Trophoblast cell (in vitro differentiated cells and primary cell): ENCODE data around the gene ZNF460.

Experiments used
- DNase-seq, 2 donors: peaks; one replicate each; pipeline ENCODE4 v3.0.0-alpha.2; 2016
- H2AFZ ChIP-seq: 2 replicates; pipeline ENCODE4 v1.6.1; 2013; ENCODE audit warnings: low read length, moderate library complexity, mild to moderate bottlenecking; ENCODE audit not compliant: insufficient read depth, poor library complexity
- H2AK5ac ChIP-seq: 2 replicates; pipeline ENCODE4 v1.6.1; 2013; ENCODE audit warnings: mild to moderate bottlenecking, low read length
- H2BK120ac ChIP-seq: 2 replicates; pipeline ENCODE4 v1.6.1; 2013; ENCODE audit warnings: low read length, mild to moderate bottlenecking, moderate library complexity; ENCODE audit not compliant: insufficient read depth, poor library complexity
- H2BK12ac ChIP-seq: 2 replicates; pipeline ENCODE4 v1.6.1; 2013; ENCODE audit warnings: mild to moderate bottlenecking, low read length, moderate library complexity
- H2BK5ac ChIP-seq: 2 replicates; pipeline ENCODE4 v1.6.1; 2013; ENCODE audit warnings: low read length, low read depth, moderate library complexity, mild to moderate bottlenecking; ENCODE audit not compliant: poor library complexity
- H3K14ac ChIP-seq: 2 replicates; pipeline ENCODE4 v1.6.1; 2013; ENCODE audit warnings: mild to moderate bottlenecking, low read length
- H3K18ac ChIP-seq: 2 replicates; pipeline ENCODE4 v1.6.1; 2013; ENCODE audit warnings: mild to moderate bottlenecking, low read length
- H3K23ac ChIP-seq: 2 replicates; pipeline ENCODE4 v1.6.1; 2013; ENCODE audit warnings: low read length
- H3K27ac ChIP-seq: 2 replicates; pipeline ENCODE4 v1.5.1; 2013; ENCODE audit warnings: low read depth, mild to moderate bottlenecking, inconsistent platforms, low read length, moderate library complexity
- H3K27me3 ChIP-seq: 2 replicates; pipeline ENCODE4 v1.6.1; 2013; ENCODE audit warnings: inconsistent platforms, mild to moderate bottlenecking, low read length, moderate library complexity; ENCODE audit not compliant: insufficient read depth
- H3K36me3 ChIP-seq, 2 experiments: 1 replicate in 1 of 2; 2 replicates in 1 of 2; pipeline ENCODE4 v1.6.1; 2013; ENCODE audit warnings: low read length in 2 of 2, mild to moderate bottlenecking in 2 of 2, moderate library complexity in 1 of 2; ENCODE audit not compliant: insufficient read depth in 2 of 2, control insufficient read depth in 1 of 2
- H3K4ac ChIP-seq: 2 replicates; pipeline ENCODE4 v1.6.1; 2013; ENCODE audit warnings: low read depth, mild to moderate bottlenecking, low read length, moderate library complexity
- H3K4me1 ChIP-seq, 2 experiments: 1 replicate in 1 of 2; 2 replicates in 1 of 2; pipeline ENCODE4 v1.6.1; 2013; ENCODE audit warnings: low read length in 2 of 2, mild to moderate bottlenecking in 2 of 2, moderate library complexity in 1 of 2; ENCODE audit not compliant: insufficient read depth in 2 of 2, control insufficient read depth in 1 of 2
- H3K4me2 ChIP-seq: 2 replicates; pipeline ENCODE4 v1.6.1; 2013; ENCODE audit warnings: inconsistent platforms, mild to moderate bottlenecking, low read length, moderate library complexity
- H3K4me3 ChIP-seq: 2 replicates; pipeline ENCODE4 v1.5.1; 2013; ENCODE audit warnings: mild to moderate bottlenecking, low read depth, low read length, inconsistent platforms
- H3K79me1 ChIP-seq: one replicate; pipeline ENCODE4 v1.6.1; 2013; ENCODE audit warnings: low read length
- H3K79me2 ChIP-seq: 2 replicates; pipeline ENCODE4 v1.6.1; 2013; ENCODE audit warnings: low read length, mild to moderate bottlenecking; ENCODE audit not compliant: control insufficient read depth, insufficient read depth, poor library complexity
- H3K9ac ChIP-seq: 2 replicates; pipeline ENCODE4 v1.6.1; 2013; ENCODE audit warnings: mild to moderate bottlenecking, low read length
- H3K9me3 ChIP-seq: 2 replicates; pipeline ENCODE4 v1.6.1; 2013; ENCODE audit warnings: low read depth, mild to moderate bottlenecking, control low read depth, inconsistent platforms, low read length; ENCODE audit not compliant: insufficient read depth
- H4K12ac ChIP-seq: 2 replicates; pipeline ENCODE4 v1.6.1; 2013; ENCODE audit warnings: low read depth, mild to moderate bottlenecking, low read length, moderate library complexity
- H4K8ac ChIP-seq: 2 replicates; pipeline ENCODE4 v1.6.1; 2013; ENCODE audit warnings: low read depth, mild to moderate bottlenecking, low read length, moderate library complexity
- H4K91ac ChIP-seq: one replicate; pipeline ENCODE4 v1.6.1; 2013; ENCODE audit warnings: low read depth, mild to moderate bottlenecking, low read length, moderate library complexity
- WGBS: extraction: QIAGEN DNeasy Blood & Tissue Kit; methylation state at CpG from one replicate; pipeline ENCODE4 v1.1.7; 2013; ENCODE audit warnings: missing lambda C conversion rate; ENCODE audit not compliant: insufficient read length, insufficient coverage; ENCODE audit errors: extremely low coverage; 5-methylcytosine and 5-hydroxymethylcytosine counted together

Gene ZNF460

DNA sequence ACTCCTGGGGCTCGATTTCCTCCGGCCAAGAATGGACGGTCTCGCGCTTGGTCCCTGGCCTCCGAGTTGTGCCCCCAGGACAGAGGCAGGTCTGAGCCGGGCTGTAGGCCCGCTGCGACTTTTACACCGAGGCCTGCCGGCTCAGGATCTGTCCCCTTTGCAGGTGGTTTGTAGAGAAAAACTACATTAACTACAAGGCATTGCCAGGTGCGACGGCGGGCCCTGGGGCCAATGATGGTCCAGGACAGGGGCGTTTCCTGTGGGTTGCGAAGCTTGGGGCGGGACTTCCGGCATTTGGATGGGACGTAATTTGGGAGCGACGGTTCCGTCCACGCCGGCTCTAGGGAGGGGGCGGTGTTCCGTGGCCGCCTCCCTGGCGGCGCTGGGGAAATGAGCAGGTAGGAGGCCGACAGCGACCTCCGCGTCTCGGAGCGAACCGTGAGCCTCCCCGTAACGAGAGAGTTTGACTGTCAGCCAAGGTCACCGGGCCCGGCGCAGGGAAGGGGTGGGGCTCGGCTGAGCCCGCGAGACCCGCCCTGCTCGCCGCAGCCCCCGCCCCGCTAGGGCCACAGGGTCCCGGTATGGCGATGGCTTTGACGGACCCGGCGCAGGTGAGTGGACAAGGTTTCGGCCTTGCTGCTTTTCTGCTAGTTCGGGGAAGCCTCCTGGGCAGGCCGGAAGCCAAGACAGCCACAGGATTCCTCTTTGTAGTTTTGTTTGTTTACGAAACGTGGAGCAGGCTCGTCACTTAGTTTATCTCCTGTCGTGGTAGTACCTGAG, 39.8 kb upstream of the ZNF460 start, which contains the start of gene ZNF805:
TSS of gene ZNF805 (plus strand) at position 322 of the 780 bp plus-strand sequence. CDS start at position 582, 260 bp downstream.
- peak within 1 kb of the TSS; percentile 61 for H3K18ac ChIP-seq
- H3K9me3 ChIP-seq: no peaks in the 10 kb centered on the region
- peak within 1 kb of the TSS; percentile 92 for H4K8ac ChIP-seq
- no CpG with 5 or more reads among the region's 61 CpGs for WGBS
- peaks cover 5 to 11% of the 10 kb centered on the region in 2 experiments for H3K4me1 ChIP-seq
- H3K4ac ChIP-seq: peak within 1 kb of the TSS; percentile 66
- H4K91ac ChIP-seq: peak within 1 kb of the TSS; percentile 88
- H3K14ac ChIP-seq: peak within 1 kb of the TSS; percentile 82
- H3K4me3 ChIP-seq: peak within 1 kb of the TSS; percentile 90
- no peaks in the 10 kb centered on the region for H3K27me3 ChIP-seq
- peak within 1 kb of the TSS; percentile 34 for H2BK5ac ChIP-seq
- peaks cover 9% of the 10 kb centered on the region for H3K79me1 ChIP-seq
- peak within 1 kb of the TSS; percentile 96 for H4K12ac ChIP-seq
- peak within 1 kb of the TSS; percentile 44 for H2AK5ac ChIP-seq
- peak; percentile 89 to 94 for DNase-seq
- peaks cover 15 to 16% of the 10 kb centered on the region in 2 experiments for H3K36me3 ChIP-seq
- H3K79me2 ChIP-seq: peaks cover 9% of the 10 kb centered on the region
- no peak within 1 kb of the TSS for H3K23ac ChIP-seq
- H3K27ac ChIP-seq: peak within 1 kb of the TSS; percentile 69
- no peak within 1 kb of the TSS for H2BK12ac ChIP-seq
- peak within 1 kb of the TSS; percentile 88 for H2AFZ ChIP-seq
- H3K4me2 ChIP-seq: peak within 1 kb of the TSS; percentile 83
- H2BK120ac ChIP-seq: peak within 1 kb of the TSS; percentile 67
- peak within 1 kb of the TSS; percentile 75 for H3K9ac ChIP-seq

GRCh38 chr19:57241176-57241575, 39.1 kb upstream of the ZNF460 start:
- peak overlapping the region; percentile 18 for H2AFZ ChIP-seq
- WGBS: no CpG with 5 or more reads among the region's 7 CpGs

GRCh38 chr19:57242821-57243220, 37.5 kb upstream of the ZNF460 start:
- Histone ChIP-seq H3K9ac (no peak overlapping the region), H3K9me3 (no peaks in the 10 kb centered on the region), H3K23ac (no peak overlapping the region), H2BK12ac (no peak overlapping the region), H3K27ac (no peak overlapping the region), H2AFZ (no peak overlapping the region), H3K79me1 (peaks cover 9% of the 10 kb centered on the region), H4K12ac (no peak overlapping the region), H3K18ac (no peak overlapping the region), H2BK120ac (no peak overlapping the region), H3K4me1 (peaks cover 5 to 11% of the 10 kb centered on the region in 2 experiments), H3K4ac (peak overlapping the region; percentile 15), H3K14ac (no peak overlapping the region), H2AK5ac (no peak overlapping the region), H3K79me2 (peaks cover 9% of the 10 kb centered on the region), H3K27me3 (no peaks in the 10 kb centered on the region), H4K91ac (no peak overlapping the region), H2BK5ac (no peak overlapping the region), H3K4me2 (no peak overlapping the region), H3K36me3 (peaks cover 24 to 29% of the 10 kb centered on the region in 2 experiments), H4K8ac (no peak overlapping the region), H3K4me3 (no peak overlapping the region)
- no CpG with 5 or more reads among the region's 5 CpGs for WGBS
- DNase-seq: no peak

More at GRCh38 chr19:57241176-57241575, 39.1 kb upstream of the ZNF460 start:
- peak overlapping the region; percentile 22 for H4K91ac ChIP-seq
- peak overlapping the region; percentile 17 for H2BK120ac ChIP-seq
- no peak overlapping the region for H4K12ac ChIP-seq
- H3K9ac ChIP-seq: peak overlapping the region; percentile 65
- no peak overlapping the region for H3K27ac ChIP-seq
- peak overlapping the region; percentile 79 for H3K4me2 ChIP-seq
- H3K36me3 ChIP-seq: peaks cover 17 to 21% of the 10 kb centered on the region in 2 experiments
- no peaks in the 10 kb centered on the region for H3K9me3 ChIP-seq
- H2AK5ac ChIP-seq: peak overlapping the region; percentile 44
- no peak overlapping the region for H3K23ac ChIP-seq
- H2BK12ac ChIP-seq: no peak overlapping the region
- H2BK5ac ChIP-seq: no peak overlapping the region
- no peaks in the 10 kb centered on the region for H3K27me3 ChIP-seq
- H3K4me1 ChIP-seq: peaks cover 5 to 11% of the 10 kb centered on the region in 2 experiments
- peaks cover 9% of the 10 kb centered on the region for H3K79me1 ChIP-seq
- H3K18ac ChIP-seq: peak overlapping the region; percentile 34
- H3K79me2 ChIP-seq: peaks cover 9% of the 10 kb centered on the region
- peak overlapping the region; percentile 90 for H3K4me3 ChIP-seq
- H3K14ac ChIP-seq: peak overlapping the region; percentile 33
- H3K4ac ChIP-seq: peak overlapping the region; percentile 61
- no peak for DNase-seq
- peak overlapping the region; percentile 56 for H4K8ac ChIP-seq

DNA sequence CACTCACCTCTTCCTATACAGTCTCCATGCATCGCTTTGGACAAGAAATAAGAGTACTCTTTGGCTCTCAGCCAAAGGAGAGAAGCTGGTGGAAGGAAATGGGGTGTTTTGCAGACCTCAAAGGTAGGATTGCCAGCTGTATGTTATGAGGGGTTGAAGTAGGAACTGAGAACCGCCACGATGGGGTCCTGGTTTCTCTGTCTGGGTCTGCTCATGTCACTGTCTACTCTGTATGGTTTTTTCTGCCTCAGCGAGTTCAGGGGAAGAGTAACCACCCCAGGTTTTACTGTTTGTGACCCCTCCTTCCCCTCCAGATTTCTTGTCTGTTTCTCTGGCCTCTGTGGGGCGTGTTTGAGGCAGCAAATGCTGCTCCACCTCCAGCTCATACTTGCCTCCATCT, 35.8 kb upstream of the ZNF460 start:
- Histone ChIP-seq H3K23ac (no peak overlapping the region), H3K14ac (no peak overlapping the region), H3K27me3 (no peaks in the 10 kb centered on the region), H2BK120ac (no peak overlapping the region), H2BK12ac (no peak overlapping the region), H2BK5ac (no peak overlapping the region), H3K9me3 (no peaks in the 10 kb centered on the region), H3K79me1 (peaks cover 9% of the 10 kb centered on the region), H4K8ac (no peak overlapping the region), H3K4me2 (no peak overlapping the region), H4K12ac (no peak overlapping the region), H3K27ac (no peak overlapping the region), H4K91ac (no peak overlapping the region), H3K4me3 (no peak overlapping the region), H3K79me2 (peaks cover 9% of the 10 kb centered on the region), H3K36me3 (peaks cover 29 to 39% of the 10 kb centered on the region in 2 experiments), H2AFZ (no peak overlapping the region), H3K4me1 (peaks cover 5 to 11% of the 10 kb centered on the region in 2 experiments), H3K4ac (no peak overlapping the region), H3K9ac (no peak overlapping the region), H2AK5ac (no peak overlapping the region), H3K18ac (no peak overlapping the region)
- WGBS: no CpG with 5 or more reads among the region's 5 CpGs
- no peak for DNase-seq
